ENCODE measurements around the gene TSPAN9.

TSPAN9 gene

DNA sequence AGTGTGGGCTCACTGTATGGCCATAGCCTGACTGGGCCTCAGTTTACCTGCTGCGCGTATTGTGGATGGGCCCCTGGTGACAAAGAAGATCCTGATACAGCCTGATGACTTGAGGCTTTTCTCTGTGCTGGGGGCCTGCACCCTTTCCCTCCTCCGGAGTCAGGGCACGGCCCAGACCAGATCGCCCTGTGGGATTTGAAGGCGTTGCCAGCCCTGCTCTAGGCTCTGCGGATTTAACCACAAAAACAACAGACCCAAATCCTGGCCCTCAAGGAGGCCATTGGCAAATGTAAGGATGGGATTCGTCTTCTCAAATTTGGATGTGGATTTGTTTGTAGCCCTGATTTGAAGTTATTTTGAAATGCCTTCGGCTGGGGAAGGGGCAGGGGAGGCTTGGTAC, 195.8 kb downstream of the TSPAN9 start:
- H3K4me2 ChIP-seq (ENCODE audit: low read length), result no peak overlapping the region
- H3K9me3 ChIP-seq (ENCODE audit: low read length), result no peaks in the 10 kb centered on the region
- no peaks in the 10 kb centered on the region for H3K79me2 ChIP-seq (ENCODE audit: insufficient read depth, low read length)
- H3K4me3 ChIP-seq (ENCODE audit: low read depth, low read length, poor library complexity, severe bottlenecking), result no peak overlapping the region
- no peaks in the 10 kb centered on the region for H3K4me1 ChIP-seq (ENCODE audit: insufficient read depth, low read length, severe bottlenecking)
- TF ChIP-seq EZH2 (IDR thresholded peaks at IDR 0.05; ENCODE audit: borderline replicate concordance, low read length), result no peak
- TF ChIP-seq, protein P1, sequence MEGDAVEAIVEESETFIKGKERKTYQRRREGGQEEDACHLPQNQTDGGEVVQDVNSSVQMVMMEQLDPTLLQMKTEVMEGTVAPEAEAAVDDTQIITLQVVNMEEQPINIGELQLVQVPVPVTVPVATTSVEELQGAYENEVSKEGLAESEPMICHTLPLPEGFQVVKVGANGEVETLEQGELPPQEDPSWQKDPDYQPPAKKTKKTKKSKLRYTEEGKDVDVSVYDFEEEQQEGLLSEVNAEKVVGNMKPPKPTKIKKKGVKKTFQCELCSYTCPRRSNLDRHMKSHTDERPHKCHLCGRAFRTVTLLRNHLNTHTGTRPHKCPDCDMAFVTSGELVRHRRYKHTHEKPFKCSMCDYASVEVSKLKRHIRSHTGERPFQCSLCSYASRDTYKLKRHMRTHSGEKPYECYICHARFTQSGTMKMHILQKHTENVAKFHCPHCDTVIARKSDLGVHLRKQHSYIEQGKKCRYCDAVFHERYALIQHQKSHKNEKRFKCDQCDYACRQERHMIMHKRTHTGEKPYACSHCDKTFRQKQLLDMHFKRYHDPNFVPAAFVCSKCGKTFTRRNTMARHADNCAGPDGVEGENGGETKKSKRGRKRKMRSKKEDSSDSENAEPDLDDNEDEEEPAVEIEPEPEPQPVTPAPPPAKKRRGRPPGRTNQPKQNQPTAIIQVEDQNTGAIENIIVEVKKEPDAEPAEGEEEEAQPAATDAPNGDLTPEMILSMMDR (IDR thresholded peaks at IDR 0.05; ENCODE audit: low read length), result no peak
- no peaks in the 10 kb centered on the region for H3F3A ChIP-seq (ENCODE audit: insufficient read depth, low read length)
- H3K36me3 ChIP-seq (ENCODE audit: insufficient read depth, low read length), result no peaks in the 10 kb centered on the region
- no peak overlapping the region for H2AFZ ChIP-seq (ENCODE audit: low read length)
- H3K27ac ChIP-seq (ENCODE audit: low read depth, low read length, poor library complexity, severe bottlenecking), result no peak overlapping the region
- H4K20me1 ChIP-seq (ENCODE audit: insufficient read depth, low read length), result no peaks in the 10 kb centered on the region
- 0 out of 2 replicates have a peak, but pooled peaks cover 6% of the 10 kb centered on the region for H3K27me3 ChIP-seq (ENCODE audit: insufficient read depth, low read length)
- no peaks in the 10 kb centered on the region for H3K9me2 ChIP-seq (ENCODE audit: low read depth, low read length)
- H3K9ac ChIP-seq (ENCODE audit: low read length), result no peak overlapping the region

GRCh38 chr12:3273409-3273853, 196.3 kb downstream of the TSPAN9 start:
- no peaks in the 10 kb centered on the region for H3K9me2 ChIP-seq (ENCODE audit: low read depth, low read length)
- TF ChIP-seq, protein P1 (IDR thresholded peaks at IDR 0.05; ENCODE audit: low read length), result no peak
- no peak for TF ChIP-seq EZH2 (IDR thresholded peaks at IDR 0.05; ENCODE audit: borderline replicate concordance, low read length)
- H3F3A ChIP-seq (ENCODE audit: insufficient read depth, low read length), result no peaks in the 10 kb centered on the region
- no peak overlapping the region for H3K27ac ChIP-seq (ENCODE audit: low read depth, low read length, poor library complexity, severe bottlenecking)
- H3K9ac ChIP-seq (ENCODE audit: low read length), result no peak overlapping the region
- no peaks in the 10 kb centered on the region for H3K9me3 ChIP-seq (ENCODE audit: low read length)
- no peaks in the 10 kb centered on the region for H3K79me2 ChIP-seq (ENCODE audit: insufficient read depth, low read length)
- 0 out of 2 replicates have a peak, but pooled peaks cover 7% of the 10 kb centered on the region for H3K27me3 ChIP-seq (ENCODE audit: insufficient read depth, low read length)
- no peak overlapping the region for H3K4me3 ChIP-seq (ENCODE audit: low read depth, low read length, poor library complexity, severe bottlenecking)
- H3K4me2 ChIP-seq (ENCODE audit: low read length), result no peak overlapping the region
- no peaks in the 10 kb centered on the region for H3K36me3 ChIP-seq (ENCODE audit: insufficient read depth, low read length)
- H2AFZ ChIP-seq (ENCODE audit: low read length), result no peak overlapping the region
- H4K20me1 ChIP-seq (ENCODE audit: insufficient read depth, low read length), result no peaks in the 10 kb centered on the region
- no peaks in the 10 kb centered on the region for H3K4me1 ChIP-seq (ENCODE audit: insufficient read depth, low read length, severe bottlenecking)

- no peak overlapping the region for H3K4me2 ChIP-seq (ENCODE audit: low read length)
- no peaks in the 10 kb centered on the region for H3K9me2 ChIP-seq (ENCODE audit: low read depth, low read length)
- no peak overlapping the region for H2AFZ ChIP-seq (ENCODE audit: low read length)
- H3K27ac ChIP-seq (ENCODE audit: low read depth, low read length, poor library complexity, severe bottlenecking), result no peak overlapping the region
- H3K4me1 ChIP-seq (ENCODE audit: insufficient read depth, low read length, severe bottlenecking), result no peaks in the 10 kb centered on the region
- H4K20me1 ChIP-seq (ENCODE audit: insufficient read depth, low read length), result no peaks in the 10 kb centered on the region
- H3K4me3 ChIP-seq (ENCODE audit: low read depth, low read length, poor library complexity, severe bottlenecking), result no peak overlapping the region
- no peak overlapping the region for H3K9ac ChIP-seq (ENCODE audit: low read length)
- H3K9me3 ChIP-seq (ENCODE audit: low read length), result no peaks in the 10 kb centered on the region
- no peak for TF ChIP-seq EZH2 (IDR thresholded peaks at IDR 0.05; ENCODE audit: borderline replicate concordance, low read length)
- TF ChIP-seq, protein P1 (IDR thresholded peaks at IDR 0.05; ENCODE audit: low read length), result no peak
- H3K79me2 ChIP-seq (ENCODE audit: insufficient read depth, low read length), result no peaks in the 10 kb centered on the region
- H3K27me3 ChIP-seq (ENCODE audit: insufficient read depth, low read length), result 0 out of 2 replicates have a peak, but pooled peaks cover 7% of the 10 kb centered on the region
- H3F3A ChIP-seq (ENCODE audit: insufficient read depth, low read length), result no peaks in the 10 kb centered on the region
- H3K36me3 ChIP-seq (ENCODE audit: insufficient read depth, low read length), result no peaks in the 10 kb centered on the region
Measured at GRCh38 chr12:3274664-3275063, 197.5 kb downstream of the TSPAN9 start.

Data from OCI-LY1 (cell line).